NCI-H146 treated with DMSO at 0.1 percent for 48 hours (cell line): ENCODE data around the gene RPH3AL.
"Not testable (repeated sequence)": the region's sequence is repeated elsewhere in the genome, so short reads cannot be mapped to it uniquely, and the experiment has no call there.

Experiments
- DNase-seq: peaks from one replicate; lab custom pipeline; 2025; ENCODE audit not compliant: unreplicated experiment; lab: John Stamatoyannopoulos, UW

Gene RPH3AL

DNA sequence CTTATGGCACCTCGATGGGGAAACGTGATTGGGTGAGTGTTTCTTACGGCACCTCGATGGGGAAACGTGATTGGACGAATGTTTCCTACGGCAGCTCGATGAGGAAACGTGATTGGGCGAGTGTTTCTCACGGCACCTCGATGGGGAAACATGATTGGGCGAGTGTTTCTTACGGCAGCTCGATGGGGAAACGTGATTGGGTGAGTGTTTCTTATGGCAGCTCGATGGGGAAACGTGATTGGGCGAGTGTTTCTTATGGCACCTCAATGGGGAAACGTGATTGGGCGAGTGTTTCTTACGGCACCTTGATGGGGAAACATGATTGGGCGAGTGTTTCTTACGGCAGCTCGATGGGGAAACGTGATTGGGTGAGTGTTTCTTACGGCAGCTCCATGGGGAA lies 146.1 kb downstream of the RPH3AL start:
- DNase-seq = not testable (repeated sequence)

DNA sequence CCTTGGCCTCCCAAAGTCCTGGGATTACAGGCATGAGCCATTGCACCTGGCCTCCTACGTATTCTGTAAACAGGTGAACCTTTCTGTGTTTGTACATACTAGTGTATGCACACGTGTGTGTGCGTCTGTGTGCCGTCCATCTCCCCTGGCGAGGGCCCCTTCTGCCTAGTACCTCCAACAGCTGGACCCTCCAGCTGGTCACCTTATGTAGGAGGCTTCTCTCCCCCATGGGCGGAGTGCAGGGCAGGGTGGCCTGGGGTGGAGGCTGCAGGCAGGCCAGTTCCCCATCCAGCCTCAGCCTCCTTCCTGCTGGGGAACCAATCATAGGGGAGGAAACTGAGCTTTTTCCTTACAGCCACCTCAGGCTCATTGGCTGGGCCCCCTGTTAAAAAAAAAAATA lies 146.8 kb downstream of the RPH3AL start:
- no peak for DNase-seq

DNA sequence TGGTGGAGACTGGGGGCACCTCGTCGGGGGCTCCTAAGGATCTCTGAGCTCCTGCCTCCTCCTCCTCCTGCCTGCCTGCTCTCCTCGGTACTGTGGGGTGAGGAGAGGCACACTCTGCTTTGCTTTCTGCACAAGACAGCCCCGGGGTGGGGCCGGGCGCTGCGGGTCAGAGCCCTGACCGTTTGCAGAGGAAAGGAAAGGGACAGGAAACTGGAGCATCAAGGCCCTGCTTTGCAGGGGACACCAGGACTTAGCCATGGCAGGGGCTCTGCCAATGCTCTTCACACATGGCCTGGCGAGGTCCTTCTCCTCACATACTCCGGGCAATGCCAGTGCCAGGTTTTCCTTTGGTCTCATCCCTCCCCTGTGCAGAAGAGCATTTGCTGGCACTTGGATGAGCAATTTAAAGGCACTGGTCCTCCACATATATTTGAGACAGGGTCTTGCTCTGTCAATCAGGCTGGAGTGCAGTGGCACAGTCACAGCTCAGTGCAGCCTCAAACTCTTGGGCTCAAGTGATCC lies 147.4 kb downstream of the RPH3AL start:
- DNase-seq = no peak

DNA sequence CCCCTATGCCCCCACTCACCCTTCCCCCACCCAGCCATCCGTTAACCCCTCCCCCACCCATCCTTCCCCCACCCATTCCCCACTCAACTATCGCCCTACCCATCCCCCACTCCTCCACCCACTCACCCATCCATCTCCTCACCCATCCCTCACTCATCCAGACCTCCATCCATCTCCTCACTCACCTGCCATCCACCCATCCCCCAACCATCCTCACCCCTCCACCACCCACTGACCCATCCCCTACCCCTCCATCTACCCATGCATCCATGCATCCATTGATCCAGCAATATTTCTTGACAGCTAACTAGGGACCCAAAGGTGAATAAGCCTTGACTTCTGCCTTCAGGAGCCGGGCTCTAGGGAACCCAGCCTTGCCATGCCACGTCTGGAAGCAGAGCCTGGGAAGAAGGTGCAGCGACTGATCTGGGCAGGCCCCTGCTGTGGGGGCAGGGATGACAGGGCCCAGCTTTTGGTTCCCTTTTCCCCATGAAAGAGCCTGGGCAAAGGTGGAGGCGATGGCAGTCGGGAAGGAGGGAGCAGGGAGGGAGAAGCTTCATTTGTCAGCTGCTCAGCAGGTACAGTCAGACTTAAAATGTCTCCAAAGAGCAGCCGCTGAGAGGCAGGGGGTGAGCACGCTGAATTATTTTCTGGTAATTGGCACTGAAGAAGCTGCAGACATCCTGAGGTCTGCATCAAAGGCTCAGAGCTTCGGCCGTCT lies 148.0 kb downstream of the RPH3AL start:
- no peak for DNase-seq

DNA sequence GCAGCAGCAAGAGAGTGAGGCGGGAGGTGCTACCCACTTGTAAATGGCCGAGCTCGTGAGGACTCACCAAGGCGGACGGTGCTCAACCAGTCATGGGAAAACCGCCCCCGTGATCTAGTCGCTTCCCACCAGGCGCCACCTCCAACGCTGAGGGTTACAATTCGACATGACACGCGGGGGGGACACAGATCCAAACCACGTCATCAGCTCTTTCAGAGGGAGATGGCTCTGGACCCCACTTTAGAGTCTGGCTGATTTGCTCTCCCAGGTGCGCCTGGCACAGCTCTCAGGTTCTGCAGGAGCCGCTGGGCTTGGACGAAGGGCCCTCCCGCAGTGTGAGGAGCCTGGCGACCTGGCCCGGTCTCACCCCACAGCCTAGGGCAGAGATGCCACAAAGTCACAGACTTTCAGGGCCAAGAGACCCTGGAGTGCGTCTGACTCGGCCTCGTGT lies 150.1 kb downstream of the RPH3AL start:
- no peak for DNase-seq

DNA sequence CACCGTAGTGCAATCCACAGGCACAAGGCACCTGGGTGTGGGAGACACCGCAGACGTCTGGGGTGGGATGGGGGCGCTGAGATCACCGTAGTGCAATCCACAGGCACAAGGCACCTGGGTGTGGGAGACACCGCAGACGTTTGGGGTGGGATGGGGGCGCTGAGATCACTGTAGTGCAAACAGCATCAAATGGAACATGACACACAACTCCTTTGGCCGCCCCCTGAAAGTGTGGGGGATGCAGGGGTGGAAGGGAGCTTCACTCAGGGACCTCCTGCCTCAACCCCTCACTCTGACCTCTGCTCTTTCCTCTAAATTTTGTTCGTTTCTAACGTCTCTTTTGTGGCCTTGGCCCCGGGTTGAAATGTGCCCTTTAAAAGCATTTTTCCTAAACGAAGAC lies 150.9 kb downstream of the RPH3AL start:
- DNase-seq = not testable (repeated sequence)

DNA sequence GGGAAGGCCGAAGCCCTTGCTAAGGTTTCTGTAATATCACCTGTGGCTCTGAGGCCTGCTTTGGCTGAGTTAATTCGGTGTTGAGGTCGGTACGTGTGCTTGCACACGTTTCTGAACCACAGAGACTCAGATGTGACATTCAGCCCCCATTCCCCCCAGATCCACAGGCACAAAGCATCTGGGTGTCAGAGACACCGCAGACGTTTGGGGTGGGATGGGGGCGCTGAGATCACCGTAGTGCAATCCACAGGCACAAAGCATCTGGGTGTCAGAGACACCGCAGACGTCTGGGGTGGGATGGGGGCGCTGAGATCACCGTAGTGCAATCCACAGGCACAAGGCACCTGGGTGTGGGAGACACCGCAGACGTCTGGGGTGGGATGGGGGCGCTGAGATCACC lies 151.3 kb downstream of the RPH3AL start:
- not testable (repeated sequence) for DNase-seq

DNA sequence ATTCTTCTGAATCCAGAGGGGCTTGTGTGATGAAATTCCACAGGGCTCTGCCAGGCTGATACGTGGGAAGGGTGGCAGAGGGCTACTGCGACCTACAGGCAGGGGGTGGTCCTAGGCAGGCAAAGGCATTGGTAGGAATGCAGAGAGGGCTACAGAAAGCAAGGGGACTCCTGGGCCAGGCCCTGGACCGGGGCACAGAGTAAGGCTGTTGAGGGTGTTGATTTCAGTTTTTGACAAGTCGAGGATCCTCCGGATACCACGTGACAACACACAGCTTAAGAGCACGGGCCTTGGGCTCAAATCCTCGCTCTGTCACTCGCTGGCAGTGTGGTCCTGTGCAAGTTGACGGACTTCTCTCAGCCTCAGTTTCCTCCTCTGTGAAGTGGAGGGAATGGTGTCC lies 152.0 kb downstream of the RPH3AL start:
- no peak for DNase-seq

DNA sequence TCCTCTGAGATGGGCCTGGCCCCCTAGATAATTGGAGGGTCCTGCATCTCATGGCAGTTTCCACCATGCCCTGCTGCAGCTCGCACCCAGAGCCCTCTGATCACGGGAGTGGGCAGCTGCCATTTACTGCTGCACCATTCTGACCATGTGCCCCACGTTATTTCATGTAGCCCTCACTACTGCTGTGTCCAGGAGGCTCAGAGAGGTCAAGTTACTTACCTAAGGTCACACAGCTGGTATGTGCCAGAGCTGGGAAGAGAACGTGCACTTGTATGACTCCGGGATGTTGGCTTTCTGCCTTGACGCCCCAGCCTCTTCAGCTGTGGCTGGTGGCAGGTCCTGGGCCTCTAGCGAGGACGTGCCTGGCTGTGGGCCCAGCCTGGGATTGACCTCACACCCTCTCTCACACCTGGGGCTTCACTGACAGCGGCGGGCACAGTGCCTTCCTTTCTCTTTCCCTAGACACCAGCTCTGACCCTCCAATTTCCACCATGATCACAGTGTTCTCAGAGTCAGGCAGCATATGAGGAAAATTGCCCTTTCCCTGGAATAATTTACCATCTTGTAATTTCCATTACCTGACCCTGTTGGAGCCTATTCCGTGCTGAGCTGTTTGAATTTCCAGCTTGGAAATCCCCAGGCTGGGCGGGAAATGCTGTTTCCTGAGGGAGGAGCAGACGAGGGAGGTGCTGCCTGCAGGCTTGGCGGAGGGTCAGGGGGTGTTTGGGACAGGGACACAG lies 152.6 kb downstream of the RPH3AL start:
- DNase-seq = no peak

DNA sequence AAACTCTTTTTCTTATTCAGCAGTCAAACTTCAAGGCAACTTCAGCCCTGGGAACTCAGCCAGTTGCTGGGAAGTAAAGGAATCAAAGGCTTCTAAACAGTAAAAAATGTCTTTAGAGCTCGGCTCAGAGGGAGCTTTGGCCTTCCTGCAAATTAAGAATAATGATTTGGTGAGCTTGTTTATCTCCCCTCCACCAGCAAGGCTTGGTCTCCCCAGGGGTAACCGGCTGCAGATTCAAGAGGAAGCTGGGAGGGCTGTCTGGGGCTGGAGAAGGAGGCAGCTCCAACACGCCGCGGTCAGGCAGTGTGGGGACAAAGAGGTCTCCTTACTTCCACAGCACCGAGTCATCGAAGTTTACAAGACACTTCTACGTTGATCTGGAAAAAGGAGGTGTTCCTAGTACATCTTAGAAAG lies 153.4 kb downstream of the RPH3AL start:
- DNase-seq = no peak

DNA sequence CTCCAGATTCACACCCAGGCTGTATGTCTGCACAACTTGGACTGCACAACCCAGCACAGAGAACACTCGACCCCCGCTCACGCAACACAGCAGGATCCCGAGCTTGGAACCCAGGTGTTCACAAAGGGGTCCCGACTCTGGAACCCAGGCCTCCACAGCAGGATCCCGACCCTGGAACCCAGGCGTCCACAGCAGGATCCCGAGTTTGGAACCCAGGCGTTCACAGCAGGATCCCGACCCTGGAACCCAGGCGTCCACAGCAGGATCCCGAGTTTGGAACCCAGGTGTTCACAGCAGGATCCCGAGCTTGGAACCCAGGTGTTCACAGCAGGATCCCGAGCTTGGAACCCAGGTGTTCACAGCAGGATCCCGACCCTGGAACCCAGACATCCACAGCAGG lies 154.4 kb downstream of the RPH3AL start:
- DNase-seq = not testable (repeated sequence)

DNA sequence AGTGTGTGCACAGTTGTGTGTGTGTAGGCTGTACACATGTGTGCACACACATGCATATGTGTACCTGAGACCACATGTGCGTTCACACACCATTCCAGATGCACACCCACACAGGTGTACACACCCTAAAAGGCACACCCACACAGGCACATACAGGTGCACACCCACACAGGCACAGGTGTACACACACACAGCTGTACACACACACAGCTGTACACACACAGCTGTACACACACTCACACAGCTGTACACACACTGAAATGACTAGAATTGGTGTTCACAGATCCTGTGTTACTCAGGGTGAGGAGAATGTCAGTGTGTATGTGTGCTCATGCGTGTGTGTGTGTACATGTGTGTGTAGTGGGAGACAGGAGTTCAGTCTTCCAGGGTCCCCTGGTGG lies 155.3 kb downstream of the RPH3AL start:
- no peak for DNase-seq

DNA sequence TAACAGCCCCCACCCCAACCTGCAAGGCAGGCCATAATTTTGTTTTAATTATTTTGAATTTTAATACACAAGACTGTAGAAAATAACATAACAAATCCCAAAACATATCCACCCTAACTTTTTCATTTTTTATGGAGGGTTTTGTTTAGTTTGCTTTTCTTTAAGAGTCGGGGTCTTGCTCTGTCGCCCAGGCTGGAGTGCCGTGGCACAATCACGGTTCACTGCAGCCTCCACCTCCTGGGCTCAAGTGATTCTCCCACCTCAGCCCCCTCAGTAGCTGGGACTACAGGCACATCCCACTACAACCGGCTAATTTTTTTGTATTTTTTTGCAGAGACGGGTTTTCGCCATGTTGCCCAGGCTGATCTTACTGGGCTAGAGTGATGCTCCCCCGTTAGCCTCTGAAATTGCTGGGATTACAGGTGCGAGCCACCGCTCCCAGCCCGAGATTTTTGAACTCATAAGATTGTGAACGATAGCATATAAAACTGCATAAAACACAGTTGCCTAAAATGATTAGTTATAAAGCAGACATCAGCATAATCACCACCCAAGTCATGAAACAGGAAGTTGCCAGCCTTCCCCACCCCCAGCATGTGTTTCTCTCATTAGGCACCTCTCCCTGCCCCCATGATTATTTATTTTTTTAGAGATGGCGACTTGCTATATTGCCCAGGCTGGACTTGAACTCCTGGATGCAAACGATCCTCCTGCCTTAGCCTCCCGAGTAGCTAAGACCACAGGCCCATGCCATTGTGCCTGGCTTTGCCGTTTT lies 157.6 kb downstream of the RPH3AL start:
- DNase-seq = no peak

DNA sequence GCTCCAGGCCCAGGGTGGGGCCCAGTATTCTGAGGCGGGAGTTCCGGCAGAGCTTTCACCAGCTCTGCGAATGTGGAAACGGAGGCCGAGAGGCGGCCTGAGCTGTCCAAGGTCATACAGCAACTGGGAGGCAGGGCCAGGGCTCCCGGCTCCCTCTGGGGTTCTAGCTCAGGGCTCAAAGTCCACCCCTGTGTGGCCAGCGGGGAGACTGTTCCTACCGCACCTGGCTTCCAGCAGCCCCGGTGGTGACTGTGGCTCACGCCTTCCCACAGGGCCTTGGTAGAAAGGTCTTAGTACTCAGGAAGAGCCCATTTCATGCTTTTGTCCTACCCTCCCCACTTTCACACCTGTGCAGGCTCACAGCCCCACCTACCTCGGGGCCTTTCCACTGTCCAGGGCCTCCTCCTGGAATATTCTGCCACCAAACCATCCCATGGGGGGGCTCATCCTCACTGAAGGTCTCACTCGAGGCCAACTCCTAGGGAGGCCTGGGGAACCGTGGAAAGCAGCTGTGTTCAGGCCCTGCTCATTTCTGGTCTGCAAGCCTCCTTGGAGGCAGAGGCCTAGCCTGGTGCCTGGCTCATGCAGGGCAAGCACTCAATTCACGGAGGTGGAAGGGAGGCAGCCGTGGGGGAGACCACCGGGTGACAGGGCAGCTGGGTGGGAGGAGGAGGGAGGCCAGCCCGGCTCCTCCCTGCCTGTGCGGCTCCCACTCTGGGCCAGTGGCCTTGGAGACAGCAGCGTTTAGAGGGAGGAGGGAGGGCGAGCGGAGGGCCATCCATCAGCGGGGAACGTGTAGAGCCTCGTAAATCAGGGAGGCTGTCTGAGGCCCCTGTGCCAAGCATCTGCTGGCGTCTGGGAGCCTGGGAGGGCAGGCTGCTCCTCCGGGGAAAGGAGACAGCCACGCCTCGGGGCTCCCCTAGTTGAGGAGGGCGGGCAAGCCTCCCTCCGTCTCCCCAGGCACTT lies 158.5 kb downstream of the RPH3AL start:
- no peak for DNase-seq

DNA sequence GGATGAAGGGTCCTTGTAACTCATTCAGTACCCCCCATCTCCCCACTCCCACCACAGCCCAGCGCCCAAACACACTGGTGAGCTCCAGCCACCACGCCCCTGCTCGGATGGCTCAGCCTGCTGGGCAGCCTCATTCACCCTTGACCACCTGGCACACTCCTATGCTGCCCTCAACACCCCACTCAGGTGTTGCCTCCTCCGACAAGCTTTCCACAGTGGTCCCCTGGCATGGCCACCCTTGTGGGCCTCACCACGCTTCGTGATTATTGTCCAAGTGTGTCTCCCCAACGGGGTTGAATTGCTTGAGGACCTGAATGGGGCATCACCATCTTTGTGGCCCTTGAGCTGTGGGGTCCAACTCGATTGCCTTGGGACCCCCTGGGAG lies 159.2 kb downstream of the RPH3AL start:
- no peak for DNase-seq

DNA sequence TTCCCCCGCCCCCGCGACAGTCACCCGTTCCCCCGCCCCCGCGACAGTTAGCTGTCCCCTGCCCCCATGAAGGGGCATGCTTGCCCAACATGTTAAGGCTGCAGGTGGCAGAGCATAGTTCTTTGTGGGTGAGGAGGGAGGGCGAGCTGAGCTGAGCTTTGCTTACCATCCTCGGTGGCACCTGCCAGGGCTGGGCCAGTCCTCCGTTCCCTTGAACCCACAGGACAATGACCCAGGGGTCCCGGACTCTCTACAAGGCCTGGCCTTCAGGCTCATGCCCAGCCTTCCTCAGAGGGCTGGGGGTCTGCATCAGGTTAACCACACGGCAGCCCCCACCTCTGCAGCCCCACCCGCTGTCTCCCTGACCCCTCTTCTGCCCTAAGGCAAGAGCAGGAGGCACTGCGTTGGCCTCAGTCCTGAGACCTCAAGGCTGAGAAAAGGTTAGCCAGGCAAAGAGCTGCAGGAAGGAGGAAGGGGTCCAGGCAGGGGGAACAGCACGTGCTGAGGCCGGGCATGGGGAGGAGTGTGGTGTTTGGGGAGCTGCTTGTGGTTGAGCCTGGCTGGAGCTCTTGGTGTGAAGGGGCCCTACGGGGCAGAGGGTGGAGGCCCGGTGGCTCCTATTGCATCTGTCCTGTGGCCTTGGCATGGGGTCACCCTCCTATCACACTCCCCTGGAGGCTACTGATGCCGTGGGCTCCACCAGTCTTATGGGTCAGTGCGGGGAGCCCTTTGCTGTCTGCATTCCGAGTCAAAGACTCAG lies 159.8 kb downstream of the RPH3AL start:
- no peak for DNase-seq

DNA sequence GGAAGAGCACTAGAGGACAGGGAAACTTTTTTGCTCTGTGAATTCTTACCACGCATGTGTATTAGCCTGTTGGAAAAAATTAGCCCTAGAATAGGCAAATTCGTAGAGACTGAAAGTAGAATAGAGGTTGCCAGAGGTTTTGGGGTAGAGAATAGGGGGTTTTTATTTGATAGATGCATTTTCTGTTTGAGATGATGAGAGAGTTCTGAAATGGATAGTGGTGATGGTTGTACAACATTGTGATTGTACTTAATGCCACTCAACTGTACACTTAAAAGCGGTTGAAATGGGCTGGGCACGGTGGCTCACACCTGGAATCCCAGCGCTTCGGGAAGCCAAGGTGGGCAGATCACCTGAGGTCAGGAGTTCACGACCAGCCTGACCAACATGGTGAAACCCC lies 163.2 kb downstream of the RPH3AL start:
- no peak for DNase-seq

DNA sequence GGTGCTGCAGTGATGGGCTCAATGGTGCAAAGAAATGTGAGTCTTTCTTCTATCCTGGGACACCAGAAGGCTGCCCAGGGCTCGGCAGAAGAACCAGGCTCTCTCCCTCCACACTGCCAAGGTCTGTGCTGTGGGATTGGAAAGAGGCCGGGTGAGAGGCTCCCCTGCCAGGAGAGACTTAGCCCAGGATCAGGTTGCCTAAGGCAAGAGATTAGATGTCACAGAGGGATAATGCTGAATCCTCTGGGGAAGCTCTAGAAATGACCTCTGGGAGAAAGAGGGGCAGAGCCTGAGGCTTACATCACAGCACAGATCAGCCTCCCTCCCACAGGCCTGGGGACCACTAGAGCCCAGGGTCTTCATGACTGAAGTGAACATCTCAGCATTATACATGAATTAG lies 165.5 kb downstream of the RPH3AL start:
- DNase-seq = no peak

DNA sequence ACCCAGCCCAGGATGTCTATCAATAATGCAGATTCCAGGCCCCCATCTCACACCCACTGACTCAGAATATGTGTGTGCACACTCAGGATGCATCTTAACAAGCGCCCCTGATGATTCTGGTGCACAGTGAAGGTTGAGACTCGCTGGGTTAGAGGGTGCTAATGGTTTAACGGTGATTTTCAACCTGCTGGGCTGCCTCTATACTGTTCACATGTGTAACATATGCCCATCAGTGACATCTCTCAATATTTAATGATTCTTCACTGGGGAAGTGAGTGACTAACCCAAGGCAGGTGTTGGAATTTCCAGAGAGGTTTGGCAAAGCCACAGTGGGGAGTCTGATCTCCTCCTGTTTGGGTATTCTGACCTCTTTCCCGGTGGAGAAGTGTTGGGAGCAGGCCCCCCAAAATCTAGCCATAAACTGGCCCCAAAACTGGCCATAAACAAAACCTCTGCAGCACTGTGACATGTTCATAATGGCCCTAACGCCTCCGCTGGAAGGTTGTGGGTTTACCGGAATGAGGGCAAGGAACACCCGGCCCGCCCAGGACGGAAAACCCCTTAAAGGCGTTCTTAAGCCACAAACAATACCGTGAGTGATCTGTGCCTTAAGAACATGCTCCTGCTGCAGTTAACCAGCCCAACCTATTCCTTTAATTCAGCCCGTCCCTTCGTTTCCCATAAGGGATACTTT lies 167.0 kb downstream of the RPH3AL start:
- DNase-seq = no peak
